ENCODE data around the gene SDC1.

The SDC1 gene

GRCh38 chr2:20150806-20151571 is 73.9 kb downstream of the SDC1 start:
- peak; percentile 83 for DNase-seq (ENCODE audit: low read depth)
- TF ChIP-seq POLR2A (IDR thresholded peaks at IDR 0.05; ENCODE audit: extremely low read depth, insufficient read length), result no peak
- TF ChIP-seq MYC (IDR thresholded peaks at IDR 0.05; ENCODE audit: low read depth, low read length), result no peak; the same call in 1 of the 2 replicates
- no peak for TF ChIP-seq CTCF (IDR thresholded peaks at IDR 0.05; ENCODE audit: low read depth, low read length)
- TF ChIP-seq MAX (IDR thresholded peaks at IDR 0.05; ENCODE audit: low read depth, low read length), result peak; percentile 29; the same call in 1 of the 2 replicates
- no peak overlapping the region for H3K4me3 ChIP-seq (ENCODE audit: low read depth, low read length)

Data from NB4 (cell line).